GM23338 (cell line): ENCODE measurements around the gene SLX9. TPM values are rescaled to one million over a fixed set of nuclear protein-coding genes. Genes with fewer than 3 reads are reported as not detected.

Experiments
- ATAC-seq: fragments of 200-7000 bp; cut with Tn5 transposase; 3 replicates; pipeline ENCODE4 v1.9.1; 2020
- DNase-seq: peaks from one replicate; pipeline ENCODE4 v3.0.0-alpha.2; 2015; ENCODE audit warnings: low spot score
- H2AFZ ChIP-seq: fragments of 200-600 bp; sonication (generic); 2 replicates; pipeline ENCODE4 v1.8.0; 2016; ENCODE audit warnings: antibody characterized with exemption, mild to moderate bottlenecking, moderate library complexity
- H3F3A ChIP-seq: fragments of 200-600 bp; sonication (generic); replicated peaks from 2 replicates; pipeline ENCODE4 v1.8.0; 2017; ENCODE audit warnings: antibody characterized with exemption, mixed run types, low read depth
- H3K27ac ChIP-seq: fragments of 200-600 bp; sonication (generic); 2 replicates; pipeline ENCODE4 v1.6.1; 2016; ENCODE audit warnings: low read depth
- H3K27me3 ChIP-seq: fragments of 200-600 bp; sonication (generic); 2 replicates; pipeline ENCODE4 v1.8.0; 2016; ENCODE audit warnings: mild to moderate bottlenecking, mixed run types, moderate library complexity; ENCODE audit not compliant: insufficient read depth
- H3K36me3 ChIP-seq: fragments of 200-600 bp; sonication (generic); 2 replicates; pipeline ENCODE4 v1.8.0; 2016; ENCODE audit warnings: mild to moderate bottlenecking; ENCODE audit not compliant: insufficient read depth
- H3K4me1 ChIP-seq: fragments of 200-600 bp; sonication (generic); 2 replicates; pipeline ENCODE4 v1.8.0; 2016; ENCODE audit warnings: mild to moderate bottlenecking, moderate library complexity; ENCODE audit not compliant: insufficient read depth
- H3K4me2 ChIP-seq: fragments of 200-600 bp; sonication (generic); 2 replicates; pipeline ENCODE4 v1.7.1; 2017; ENCODE audit warnings: mixed run types
- H3K4me3 ChIP-seq: fragments of 200-600 bp; sonication (generic); 2 replicates; pipeline ENCODE4 v1.6.1; 2016; ENCODE audit warnings: mixed run types
- H3K79me2 ChIP-seq: fragments of 200-600 bp; sonication (generic); replicated peaks from 2 replicates; pipeline ENCODE4 v1.8.0; 2017; ENCODE audit warnings: mild to moderate bottlenecking; ENCODE audit not compliant: insufficient read depth
- H3K9me2 ChIP-seq: fragments of 200-600 bp; sonication (generic); 2 replicates; pipeline ENCODE4 v1.8.0; 2017; ENCODE audit not compliant: insufficient read depth
- H4K20me1 ChIP-seq: fragments of 200-600 bp; sonication (generic); replicated peaks from 2 replicates; pipeline ENCODE4 v1.8.0; 2017; ENCODE audit warnings: mild to moderate bottlenecking; ENCODE audit not compliant: insufficient read depth
- H3K27ac Mint-ChIP-seq: 2 replicates; pipeline ENCODE4 v1.8.0; 2020; ENCODE audit warnings: inconsistent platforms, mild to moderate bottlenecking, moderate library complexity, mixed read lengths
- H3K27me3 Mint-ChIP-seq: 3 replicates; pipeline ENCODE4 v1.8.0; 2022; ENCODE audit warnings: low read depth, mild to moderate bottlenecking, moderate library complexity, mixed read lengths, inconsistent platforms; ENCODE audit not compliant: insufficient read depth, poor library complexity
- H3K36me3 Mint-ChIP-seq: 3 replicates; pipeline ENCODE4 v1.8.0; 2021; ENCODE audit warnings: low read depth, mild to moderate bottlenecking, inconsistent platforms, moderate library complexity, mixed read lengths
- H3K4me1 Mint-ChIP-seq: 3 replicates; pipeline ENCODE4 v1.8.0; 2020; ENCODE audit warnings: mild to moderate bottlenecking, inconsistent platforms, mixed read lengths
- H3K4me3 Mint-ChIP-seq: 3 replicates; pipeline ENCODE4 v1.8.0; 2021; ENCODE audit warnings: moderate library complexity, mild to moderate bottlenecking, inconsistent platforms, mixed read lengths
- H3K9me3 Mint-ChIP-seq: 3 replicates; pipeline ENCODE4 v1.8.0; 2020; ENCODE audit warnings: moderate library complexity, mild to moderate bottlenecking, inconsistent platforms, mixed read lengths
- CREB1 ChIP-seq: fragments of 250-450 bp; sonication (Bioruptor Pico); IDR thresholded peaks from 2 replicates; pipeline ENCODE4 v1.5.0; 2020; ENCODE audit warnings: low read depth, mild to moderate bottlenecking, moderate library complexity
- CTCF ChIP-seq, 2 experiments: fragments of 200-600 bp in 1 of 2; sonication (generic) in 1 of 2; conservative IDR thresholded peaks; 2 replicates each; pipeline versions ENCODE4 v1.5.1 to v1.6.1; 2016 to 2017; ENCODE audit warnings: antibody characterized with exemption in 2 of 2, low read depth in 2 of 2, mild to moderate bottlenecking in 2 of 2, moderate library complexity in 1 of 2
- ETS1 ChIP-seq: IDR thresholded peaks from 2 replicates; pipeline ENCODE4 v1.6.1; 2016; ENCODE audit warnings: antibody characterized with exemption
- EZH2 ChIP-seq: fragments of 200-600 bp; sonication (generic); IDR thresholded peaks from one replicate; pipeline ENCODE4 v1.8.0; 2017; ENCODE audit warnings: antibody characterized with exemption, mild to moderate bottlenecking, low read depth; ENCODE audit not compliant: unreplicated experiment
- EZH2phosphoT487 ChIP-seq: fragments of 200-600 bp; sonication (generic); IDR thresholded peaks from one replicate; pipeline ENCODE4 v1.8.1; 2018; ENCODE audit warnings: antibody characterized with exemption; ENCODE audit not compliant: unreplicated experiment
- JUNB ChIP-seq: IDR thresholded peaks from one replicate; pipeline ENCODE4 v1.6.1; 2016; ENCODE audit warnings: antibody characterized with exemption; ENCODE audit not compliant: unreplicated experiment
- NANOG ChIP-seq: IDR thresholded peaks from 2 replicates; pipeline ENCODE4 v1.6.1; 2016; ENCODE audit warnings: antibody characterized with exemption, borderline replicate concordance
- POLR2AphosphoS5 ChIP-seq: IDR thresholded peaks from 2 replicates; pipeline ENCODE4 v1.6.1; 2016; ENCODE audit warnings: antibody characterized with exemption, low read depth
- REST ChIP-seq: IDR thresholded peaks from one replicate; pipeline ENCODE4 v1.6.1; 2018; ENCODE audit warnings: antibody characterized with exemption; ENCODE audit not compliant: unreplicated experiment
- STAT1 ChIP-seq: IDR thresholded peaks from one replicate; pipeline ENCODE4 v1.6.1; 2016; ENCODE audit warnings: antibody characterized with exemption; ENCODE audit not compliant: unreplicated experiment
- ZNF114 ChIP-seq: fragments of 250-450 bp; sonication (Bioruptor Pico); IDR thresholded peaks from 2 replicates; pipeline ENCODE4 v1.5.0; 2020; ENCODE audit warnings: mild to moderate bottlenecking, moderate library complexity
- ZNF331 ChIP-seq: fragments of 250-450 bp; sonication (Bioruptor Pico); IDR thresholded peaks from 2 replicates; pipeline ENCODE4 v1.5.0; 2020; ENCODE audit warnings: low read depth, mild to moderate bottlenecking, moderate library complexity
- ZNF462 ChIP-seq: fragments of 250-450 bp; sonication (Bioruptor Pico); IDR thresholded peaks from 2 replicates; pipeline ENCODE4 v1.5.0; 2020; ENCODE audit warnings: mild to moderate bottlenecking, moderate library complexity
- polyA plus RNA-seq: library from polyadenylated mRNA; unstranded; fragments of >200 nt; fragmentation: Nextera tagmentation; extraction: Ambion mirVana; gene quantifications from 2 replicates; pipeline ENCODE4 v1.2.1, GENCODE V29; 2016
- total RNA-seq: library from RNA; depleted of rRNA; stranded (reverse); fragments of >200 nt; shearing (Covaris generic); gene quantifications from 2 replicates; pipeline ENCODE4 v1.2.3, GENCODE V29; 2014

Gene SLX9
- total and polyA plus RNA-seq, 2 experiments from 2014 or later: 41.5 to 46.9 TPM

GRCh38 chr21:45004059-45004422, 64.2 kb downstream of the SLX9 start:
- Mint-ChIP-seq H3K27ac (no peak overlapping the region), H3K4me3 (no peak overlapping the region), H3K36me3 (no peaks in the 10 kb centered on the region), H3K27me3 (peaks cover 6% of the 10 kb centered on the region), H3K9me3 (no peaks in the 10 kb centered on the region), H3K4me1 (peaks cover 5% of the 10 kb centered on the region)
- TF ChIP-seq ZNF462 (CRISPR knock-in tag) (no peak), EZH2phosphoT487 (no peak), EZH2 (no peak), REST (no peak), CREB1 (CRISPR knock-in tag) (no peak), JUNB (no peak), ZNF114 (CRISPR knock-in tag) (no peak), STAT1 (no peak), CTCF (conservative IDR thresholded peaks at IDR 0.05; ENCODE audit: low read depth in 2 of 2) (no peak), ETS1 (no peak), NANOG (no peak), POLR2AphosphoS5 (no peak), ZNF331 (CRISPR knock-in tag) (no peak)
- Histone ChIP-seq H3K27me3 (no peaks in the 10 kb centered on the region), H2AFZ (no peak overlapping the region), H3F3A (no peaks in the 10 kb centered on the region), H3K4me2 (no peak overlapping the region), H3K36me3 (no peaks in the 10 kb centered on the region), H3K9me2 (no peaks in the 10 kb centered on the region), H4K20me1 (no peaks in the 10 kb centered on the region), H3K79me2 (no peaks in the 10 kb centered on the region), H3K4me1 (no peaks in the 10 kb centered on the region), H3K4me3 (no peak overlapping the region), H3K27ac (no peak overlapping the region)
- no peak for ATAC-seq
- DNase-seq: no peak
